SK-N-SH treated with all-trans-retinoic acid at 6 μM for 48 hours (cell line): ENCODE data around the gene PRB2.

Experiments used
- ATAC-seq: fragments of 200-7000 bp; cut with Tn5 transposase; 3 replicates; pipeline ENCODE4 v1.9.1; 2020; ENCODE audit warnings: mild to moderate bottlenecking, moderate library complexity
- ARNTL ChIP-seq: fragments of 450-650 bp; formaldehyde crosslinking; IDR thresholded peaks from 2 replicates; pipeline ENCODE4 v1.5.0; 2020; ENCODE audit warnings: low read depth, mild to moderate bottlenecking, moderate library complexity, borderline replicate concordance
- BACH2 ChIP-seq: fragments of 250-450 bp; sonication (Bioruptor Pico); IDR thresholded peaks from 2 replicates; pipeline ENCODE4 v1.9.0; 2021; ENCODE audit warnings: mild to moderate bottlenecking, borderline replicate concordance
- CREB5 ChIP-seq: fragments of 250-450 bp; sonication (Bioruptor Pico); IDR thresholded peaks from 2 replicates; pipeline ENCODE4 v1.5.1; 2020; ENCODE audit warnings: low read depth, mild to moderate bottlenecking, moderate library complexity
- CSDC2 ChIP-seq: fragments of 250-450 bp; sonication (Bioruptor Pico); IDR thresholded peaks from 2 replicates; pipeline ENCODE4 v1.5.0; 2020; ENCODE audit warnings: mild to moderate bottlenecking, moderate library complexity
- CSRNP3 ChIP-seq: fragments of 250-450 bp; sonication (Bioruptor Pico); IDR thresholded peaks from 2 replicates; pipeline ENCODE4 v1.5.1; 2021; ENCODE audit warnings: mild to moderate bottlenecking, moderate library complexity
- ESRRG ChIP-seq: fragments of 250-450 bp; sonication (Bioruptor Pico); IDR thresholded peaks from 2 replicates; pipeline ENCODE4 v1.6.1; 2021; ENCODE audit warnings: mild to moderate bottlenecking
- ISL1 ChIP-seq: fragments of 250-450 bp; sonication (Bioruptor Pico); IDR thresholded peaks from 2 replicates; pipeline ENCODE4 v2.1.2; 2022; ENCODE audit warnings: mild to moderate bottlenecking, moderate library complexity
- PATZ1 ChIP-seq: fragments of 250-450 bp; sonication (Bioruptor Pico); IDR thresholded peaks from 2 replicates; pipeline ENCODE4 v1.8.0; 2020; ENCODE audit warnings: mild to moderate bottlenecking, moderate library complexity, borderline replicate concordance
- POU6F1 ChIP-seq: fragments of 250-450 bp; sonication (Bioruptor Pico); IDR thresholded peaks from 2 replicates; pipeline ENCODE4 v1.8.0; 2021; ENCODE audit warnings: low read depth, mild to moderate bottlenecking, moderate library complexity, borderline replicate concordance
- PPARA ChIP-seq: fragments of 250-450 bp; sonication (Bioruptor Pico); IDR thresholded peaks from 2 replicates; pipeline ENCODE4 v1.5.0; 2020; ENCODE audit warnings: mild to moderate bottlenecking, borderline replicate concordance
- RARB ChIP-seq: fragments of 250-450 bp; sonication (Bioruptor Pico); IDR thresholded peaks from 2 replicates; pipeline ENCODE4 v1.8.0; 2021; ENCODE audit warnings: mild to moderate bottlenecking, moderate library complexity
- TCF4 ChIP-seq: fragments of 250-450 bp; sonication (Bioruptor Pico); IDR thresholded peaks from 2 replicates; pipeline ENCODE4 v1.8.0; 2021; ENCODE audit warnings: mild to moderate bottlenecking, moderate library complexity, borderline replicate concordance
- TOX ChIP-seq: fragments of 250-450 bp; sonication (Bioruptor Pico); IDR thresholded peaks from 2 replicates; pipeline ENCODE4 v1.8.0; 2021; ENCODE audit warnings: mild to moderate bottlenecking, moderate library complexity, borderline replicate concordance
- TSHZ2 ChIP-seq: fragments of 250-450 bp; sonication (Bioruptor Pico); IDR thresholded peaks from 2 replicates; pipeline ENCODE4 v1.5.0; 2020; ENCODE audit warnings: mild to moderate bottlenecking, moderate library complexity
- ZC3H10 ChIP-seq: fragments of 250-450 bp; sonication (Bioruptor Pico); IDR thresholded peaks from 2 replicates; pipeline ENCODE4 v1.5.1; 2021; ENCODE audit warnings: mild to moderate bottlenecking, moderate library complexity
- ZFP30 ChIP-seq: fragments of 450-650 bp; formaldehyde crosslinking; IDR thresholded peaks from 2 replicates; pipeline ENCODE4 v1.5.0; 2022; ENCODE audit warnings: mild to moderate bottlenecking, moderate library complexity
- ZNF565 ChIP-seq: fragments of 450-650 bp; formaldehyde crosslinking; conservative IDR thresholded peaks from 2 replicates; pipeline ENCODE4 v1.5.0; 2020; ENCODE audit warnings: low read depth, mild to moderate bottlenecking, moderate library complexity
- ZNF70 ChIP-seq: fragments of 450-650 bp; formaldehyde crosslinking; IDR thresholded peaks from 2 replicates; pipeline ENCODE4 v1.5.0; 2020; ENCODE audit warnings: mild to moderate bottlenecking, moderate library complexity
- ZNF8 ChIP-seq: fragments of 450-650 bp; formaldehyde crosslinking; IDR thresholded peaks from 2 replicates; pipeline ENCODE4 v1.5.0; 2020; ENCODE audit warnings: mild to moderate bottlenecking, moderate library complexity

Gene PRB2

GRCh38 chr12:11427341-11427740 is 32.0 kb upstream of the PRB2 start:
- ATAC-seq: no peak
- TF ChIP-seq PPARA (CRISPR knock-in tag) (no peak), ZC3H10 (no peak), POU6F1 (no peak), TCF4 (CRISPR knock-in tag) (no peak), PATZ1 (no peak), CREB5 (CRISPR knock-in tag) (no peak), ISL1 (CRISPR knock-in tag) (no peak), TSHZ2 (CRISPR knock-in tag) (no peak), ZNF565 (CRISPR knock-in tag) (no peak), ZFP30 (CRISPR knock-in tag) (no peak), CSRNP3 (no peak), TOX (CRISPR knock-in tag) (no peak)
- TF ChIP-seq, all 23 proteins: peak for 0

- ATAC-seq: no peak
- TF ChIP-seq TCF4 (CRISPR knock-in tag) (no peak), ZFP30 (CRISPR knock-in tag) (no peak), ZNF70 (CRISPR knock-in tag) (no peak), ZC3H10 (no peak), ZNF565 (CRISPR knock-in tag) (no peak), CSDC2 (CRISPR knock-in tag) (no peak), ARNTL (no peak), POU6F1 (no peak), ZNF8 (CRISPR knock-in tag) (no peak), ESRRG (CRISPR knock-in tag) (no peak), PATZ1 (no peak), RARB (CRISPR knock-in tag) (no peak), CREB5 (CRISPR knock-in tag) (no peak), CSRNP3 (no peak), BACH2 (CRISPR knock-in tag) (no peak), TSHZ2 (CRISPR knock-in tag) (no peak)
Measured at GRCh38 chr12:11412731-11413130, 17.4 kb upstream of the PRB2 start.
